BE2C (cell line): Measurements from ENCODE around the gene PSTPIP1.

ENCODE experiments used
- DNase-seq: peaks from one replicate; pipeline ENCODE4 v3.0.0-alpha.2; 2020
- H3K27me3 ChIP-seq: fragments of 250-450 bp; sonication (Bioruptor Pico); 2 replicates; pipeline ENCODE4 v1.5.1; 2020; ENCODE audit warnings: mild to moderate bottlenecking
- H3K36me3 ChIP-seq: fragments of 250-450 bp; sonication (Bioruptor Pico); 2 replicates; pipeline ENCODE4 v1.5.1; 2020; ENCODE audit warnings: mild to moderate bottlenecking
- H3K4me1 ChIP-seq: fragments of 250-450 bp; sonication (Bioruptor Pico); 2 replicates; pipeline ENCODE4 v1.5.1; 2020
- H3K4me3 ChIP-seq: 2 replicates; pipeline ENCODE4 v1.5.1; 2011; ENCODE audit warnings: low read depth, low read length
- H3K9me3 ChIP-seq: fragments of 250-450 bp; sonication (Bioruptor Pico); 2 replicates; pipeline ENCODE4 v1.5.1; 2020
- CTCF ChIP-seq: IDR thresholded peaks from 2 replicates; pipeline ENCODE4 v1.5.1; 2012; ENCODE audit warnings: mild to moderate bottlenecking, low read depth, low read length

The PSTPIP1 gene

GRCh38 chr15:77046704-77047412 is 51.9 kb downstream of the PSTPIP1 start:
- no peak overlapping the region for H3K4me3 ChIP-seq
- H3K27me3 ChIP-seq, result no peaks in the 10 kb centered on the region
- H3K36me3 ChIP-seq, result peaks cover 77% of the 10 kb centered on the region
- H3K4me1 ChIP-seq, result no peaks in the 10 kb centered on the region
- H3K9me3 ChIP-seq, result no peaks in the 10 kb centered on the region
- no peak for DNase-seq
- TF ChIP-seq CTCF, result no peak

GRCh38 chr15:77048135-77048876 is 53.4 kb downstream of the PSTPIP1 start:
- DNase-seq, result no peak
- Histone ChIP-seq H3K4me3 (no peak overlapping the region), H3K27me3 (no peaks in the 10 kb centered on the region), H3K9me3 (no peaks in the 10 kb centered on the region), H3K4me1 (no peaks in the 10 kb centered on the region), H3K36me3 (peaks cover 80% of the 10 kb centered on the region)
- TF ChIP-seq CTCF, result no peak

GRCh38 chr15:77052556-77052955 is 57.6 kb downstream of the PSTPIP1 start:
- peaks cover 60% of the 10 kb centered on the region for H3K36me3 ChIP-seq
- H3K27me3 ChIP-seq, result no peaks in the 10 kb centered on the region
- H3K9me3 ChIP-seq, result no peaks in the 10 kb centered on the region
- TF ChIP-seq CTCF, result no peak
- DNase-seq, result no peak
- H3K4me3 ChIP-seq, result no peak overlapping the region
- no peaks in the 10 kb centered on the region for H3K4me1 ChIP-seq

- H3K4me3 ChIP-seq, result no peak overlapping the region
- no peak for DNase-seq
- no peak for TF ChIP-seq CTCF
- peaks cover 60% of the 10 kb centered on the region for H3K36me3 ChIP-seq
- H3K27me3 ChIP-seq, result no peaks in the 10 kb centered on the region
- no peaks in the 10 kb centered on the region for H3K4me1 ChIP-seq
- H3K9me3 ChIP-seq, result no peaks in the 10 kb centered on the region
Observed at GRCh38 chr15:77053709-77054108, 58.8 kb downstream of the PSTPIP1 start.

GRCh38 chr15:77057072-77057471 is 62.1 kb downstream of the PSTPIP1 start:
- Histone ChIP-seq H3K36me3 (peaks cover 32% of the 10 kb centered on the region), H3K4me1 (peaks cover 8% of the 10 kb centered on the region), H3K9me3 (no peaks in the 10 kb centered on the region), H3K4me3 (no peak overlapping the region), H3K27me3 (no peaks in the 10 kb centered on the region)
- TF ChIP-seq CTCF, result no peak
- DNase-seq, result no peak

- no peaks in the 10 kb centered on the region for H3K9me3 ChIP-seq
- peaks cover 26% of the 10 kb centered on the region for H3K36me3 ChIP-seq
- H3K4me1 ChIP-seq, result peaks cover 8% of the 10 kb centered on the region
- no peaks in the 10 kb centered on the region for H3K27me3 ChIP-seq
- DNase-seq, result no peak
- no peak overlapping the region for H3K4me3 ChIP-seq
- no peak for TF ChIP-seq CTCF
Observed at GRCh38 chr15:77057685-77058084, 62.8 kb downstream of the PSTPIP1 start.
